HT-29 (cell line): ENCODE results near the gene PCDHGA10. TPM values are rescaled to one million over a fixed set of nuclear protein-coding genes. Genes with fewer than 3 reads are reported as not detected.
"Not testable (repeated sequence)": the region's sequence is repeated elsewhere in the genome, so short reads cannot be mapped to it uniquely, and the experiment has no call there.

ENCODE experiments used
- DNase-seq: peaks from one replicate; pipeline ENCODE4 v3.0.0-alpha.2; 2015; ENCODE audit warnings: low spot score
- total RNA-seq: library from RNA; depleted of rRNA; stranded (reverse); fragments of >200 nt; shearing (Covaris generic); gene quantifications from 2 replicates; pipeline ENCODE4 v1.2.3, GENCODE V29; 2014

The PCDHGA10 gene
- total RNA-seq, 1 experiment from 2014 or later: 2.8 TPM

GRCh38 chr5:141392429-141393198 lies 20.2 kb upstream of the PCDHGA10 start, which contains the start of gene PCDHGA8:
PCDHGA8 (plus strand) TSS chr5:141392633; CDS start chr5:141392814, 181 bp downstream.
- no peak for DNase-seq

GRCh38 chr5:141393267-141393666 lies 19.5 kb upstream of the PCDHGA10 start:
- DNase-seq: no peak

GRCh38 chr5:141394401-141395187 lies 18.2 kb upstream of the PCDHGA10 start:
- DNase-seq: not testable (repeated sequence)

- not testable (repeated sequence) for DNase-seq
Measured at GRCh38 chr5:141397756-141398551, 14.8 kb upstream of the PCDHGA10 start, which contains the start of gene PCDHGB5. PCDHGB5 (plus strand) TSS chr5:141397947; CDS start chr5:141398128, 181 bp downstream.

GRCh38 chr5:141398608-141399007 lies 14.2 kb upstream of the PCDHGA10 start:
- DNase-seq: no peak

GRCh38 chr5:141399555-141400258 lies 13.1 kb upstream of the PCDHGA10 start:
- no peak for DNase-seq

- DNase-seq: peak; percentile 48
Measured at GRCh38 chr5:141402553-141403243, 10.1 kb upstream of the PCDHGA10 start, which contains the start of gene PCDHGA9. PCDHGA9 (plus strand) TSS chr5:141402778; CDS start chr5:141402953, 175 bp downstream.

- DNase-seq: no peak
Measured at GRCh38 chr5:141403387-141403786, 9.4 kb upstream of the PCDHGA10 start.

GRCh38 chr5:141407790-141408505 lies 4.8 kb upstream of the PCDHGA10 start, which contains the start of gene PCDHGB6:
PCDHGB6 (plus strand) TSS chr5:141408021; CDS start chr5:141408203, 182 bp downstream.
- DNase-seq: not testable (repeated sequence)

GRCh38 chr5:141409598-141410306 lies 3.0 kb upstream of the PCDHGA10 start:
- DNase-seq: no peak

GRCh38 chr5:141411575-141411974 lies 1.2 kb upstream of the PCDHGA10 start:
- DNase-seq: no peak

- no peak for DNase-seq
Measured at GRCh38 chr5:141413540-141414069, 818 bp downstream of the PCDHGA10 start.

GRCh38 chr5:141414548-141415274 lies 1.9 kb downstream of the PCDHGA10 start:
- not testable (repeated sequence) for DNase-seq

- not testable (repeated sequence) for DNase-seq
Measured at GRCh38 chr5:141415275-141415618, 2.5 kb downstream of the PCDHGA10 start.

GRCh38 chr5:141417494-141418172 lies 4.8 kb downstream of the PCDHGA10 start, which contains the start of gene PCDHGB7:
PCDHGB7 (plus strand) TSS chr5:141417677; CDS start chr5:141417860, 183 bp downstream.
- DNase-seq: peak; percentile 64

- DNase-seq: no peak
Measured at GRCh38 chr5:141419074-141419880, 6.5 kb downstream of the PCDHGA10 start.
